ENCODE data around the gene IGF2R.
"Not testable (repeated sequence)": the region's sequence is repeated elsewhere in the genome, so short reads cannot be mapped to it uniquely, and the experiment has no call there.

- not testable (repeated sequence) for TF ChIP-seq EZH2 (IDR thresholded peaks at IDR 0.05; ENCODE audit: low read length); CTCF (optimal IDR thresholded peaks at IDR 0.05 in 1 of 3, IDR thresholded peaks at IDR 0.05 in 1 of 3, conservative IDR thresholded peaks at IDR 0.05 in 1 of 3; ENCODE audit: extremely low read depth in 1 of 3, insufficient read depth in 2 of 3, low read length in 3 of 3)
Measured at GRCh38 chr6:159967621-159968020, 1.3 kb upstream of the IGF2R start.

Data from keratinocyte (primary cell).